H1 (cell line): ENCODE data around the gene SLAIN2. TPM values are rescaled to one million over a fixed set of nuclear protein-coding genes. Genes with fewer than 3 reads are reported as not detected.

Experiments
- CTCF ChIA-PET: fragments of 300-600 bp; sonication (Branson Sonifier 250); formaldehyde crosslinking; loops from one replicate; lab custom pipeline; 2021; ENCODE audit not compliant: partially characterized antibody; lab: Charles Lee
- POLR2A ChIA-PET: fragments of 300-600 bp; sonication (Branson Sonifier 250); formaldehyde crosslinking; loops from one replicate; lab custom pipeline; 2021; ENCODE audit warnings: inconsistent platforms; ENCODE audit not compliant: partially characterized antibody; lab: Charles Lee
- DNase-seq, 2 experiments: peaks; one replicate each; pipeline versions ENCODE4 v3.0.0 to v3.0.0-alpha.2; 2010 to 2022; ENCODE audit warnings: low spot score in 2 of 2, low read depth in 1 of 2, mixed read lengths in 1 of 2
- FAIRE-seq: peaks from 2 replicates; lab custom pipeline; 2011; peaks lifted over from hg19 to GRCh38; lab: Jason Lieb, UNC
- H2AFZ ChIP-seq: 2 replicates; pipeline ENCODE4 v1.8.1; 2012; ENCODE audit warnings: low read length, inconsistent platforms
- H2AK5ac ChIP-seq: 2 replicates; pipeline ENCODE4 v1.6.1; 2013; ENCODE audit warnings: low read depth, low read length
- H2BK120ac ChIP-seq: replicated peaks from 2 replicates; pipeline ENCODE3; 2013; ENCODE audit warnings: low read depth, low read length, inconsistent platforms
- H2BK12ac ChIP-seq: 2 replicates; pipeline ENCODE4 v1.6.1; 2013; ENCODE audit warnings: low read depth, low read length
- H2BK15ac ChIP-seq: 2 replicates; pipeline ENCODE4 v1.6.1; 2013; ENCODE audit warnings: low read length
- H2BK20ac ChIP-seq: 2 replicates; pipeline ENCODE4 v1.6.1; 2013; ENCODE audit warnings: low read length
- H2BK5ac ChIP-seq: 2 replicates; pipeline ENCODE4 v1.6.1; 2013; ENCODE audit warnings: low read depth, low read length
- H3K14ac ChIP-seq: 2 replicates; pipeline ENCODE4 v1.6.1; 2013; ENCODE audit warnings: inconsistent platforms; ENCODE audit not compliant: insufficient read length
- H3K18ac ChIP-seq: 2 replicates; pipeline ENCODE4 v1.6.1; 2013; ENCODE audit warnings: low read length; ENCODE audit errors: extremely low read depth
- H3K23ac ChIP-seq: 2 replicates; pipeline ENCODE4 v1.6.1; 2013; ENCODE audit warnings: inconsistent platforms; ENCODE audit not compliant: insufficient read length
- H3K23me2 ChIP-seq: 2 replicates; pipeline ENCODE4 v1.6.1; 2013; ENCODE audit warnings: low read depth, low read length
- H3K27ac ChIP-seq: 2 replicates; pipeline ENCODE4 v1.6.1; 2011; ENCODE audit warnings: low read depth, low read length, inconsistent platforms
- H3K27me3 ChIP-seq, 4 experiments: replicated peaks in 1 of 4; 1 replicate in 1 of 4; 2 replicates in 3 of 4; pipeline versions ENCODE4 v1.6.1 to v1.8.1; 2011 to 2013; ENCODE audit warnings: low read length in 3 of 4, mild to moderate bottlenecking in 3 of 4, inconsistent platforms in 2 of 4, mixed read lengths in 2 of 4, moderate library complexity in 1 of 4; ENCODE audit not compliant: control insufficient read depth in 3 of 4, insufficient read depth in 3 of 4; ENCODE audit errors: extremely low read depth in 1 of 4
- H3K36me3 ChIP-seq, 4 experiments: 2 replicates each; pipeline versions ENCODE4 v1.6.1 to v1.8.1; 2011 to 2013; ENCODE audit warnings: mild to moderate bottlenecking in 4 of 4, low read length in 3 of 4, moderate library complexity in 2 of 4, control low read depth in 1 of 4, inconsistent platforms in 1 of 4; ENCODE audit not compliant: insufficient read depth in 4 of 4, control insufficient read depth in 2 of 4
- H3K4ac ChIP-seq: replicated peaks from 2 replicates; pipeline ENCODE3; 2013; ENCODE audit warnings: low read length, low read depth, mixed read lengths, inconsistent platforms; ENCODE audit not compliant: insufficient read length
- H3K4me1 ChIP-seq, 4 experiments: replicated peaks in 1 of 4; 1 replicate in 1 of 4; 2 replicates in 3 of 4; pipeline versions ENCODE4 v1.6.1 to v1.8.1; 2011 to 2013; ENCODE audit warnings: low read length in 3 of 4, inconsistent platforms in 2 of 4, mixed read lengths in 1 of 4; ENCODE audit not compliant: insufficient read depth in 4 of 4, control insufficient read depth in 3 of 4
- H3K4me2 ChIP-seq, 2 experiments: 2 replicates each; pipeline versions ENCODE4 v1.6.1 to v1.8.1; 2011 to 2013; ENCODE audit warnings: low read depth in 2 of 2, low read length in 2 of 2, control low read depth in 1 of 2, inconsistent platforms in 1 of 2, mild to moderate bottlenecking in 1 of 2; ENCODE audit not compliant: insufficient read depth in 1 of 2
- H3K4me3 ChIP-seq, 4 experiments: fragments of 200-600, 300-600 bp in 1 of 4; sonication (generic), shearing (Covaris generic), sonication (Bioruptor Twin) in 1 of 4; 2 replicates each; pipeline versions ENCODE4 v1.5.1 to v1.8.1; 2011 to 2016; ENCODE audit warnings: low read length in 4 of 4, low read depth in 3 of 4, control low read depth in 2 of 4, inconsistent platforms in 2 of 4, mild to moderate bottlenecking in 2 of 4, mixed read lengths in 1 of 4, moderate library complexity in 1 of 4; ENCODE audit not compliant: insufficient read depth in 2 of 4; ENCODE audit errors: extremely low read depth in 1 of 4
- H3K56ac ChIP-seq: replicated peaks from 2 replicates; pipeline ENCODE3; 2013; ENCODE audit warnings: low read depth, mild to moderate bottlenecking, mixed read lengths, low read length, inconsistent platforms; ENCODE audit not compliant: insufficient read length
- H3K79me1 ChIP-seq: 2 replicates; pipeline ENCODE4 v1.6.1; 2013; ENCODE audit warnings: low read depth, low read length, control low read depth
- H3K79me2 ChIP-seq, 2 experiments: 2 replicates each; pipeline versions ENCODE4 v1.6.1 to v1.8.1; 2012 to 2013; ENCODE audit warnings: low read length in 2 of 2, mild to moderate bottlenecking in 2 of 2, inconsistent platforms in 1 of 2; ENCODE audit not compliant: insufficient read depth in 2 of 2, control insufficient read depth in 1 of 2
- H3K9ac ChIP-seq, 4 experiments: replicated peaks in 1 of 4; 1 replicate in 1 of 4; 2 replicates in 3 of 4; pipeline versions ENCODE4 v1.6.1 to v1.8.1; 2011 to 2013; ENCODE audit warnings: low read depth in 3 of 4, low read length in 3 of 4, control low read depth in 2 of 4, mild to moderate bottlenecking in 2 of 4, moderate library complexity in 2 of 4, inconsistent platforms in 1 of 4; ENCODE audit errors: extremely low read depth in 1 of 4
- H3K9me3 ChIP-seq, 2 experiments: 2 replicates each; pipeline versions ENCODE4 v1.6.1 to v1.8.1; 2012 to 2013; ENCODE audit warnings: mild to moderate bottlenecking in 2 of 2, moderate library complexity in 2 of 2, control low read depth in 1 of 2, inconsistent platforms in 1 of 2, low read depth in 1 of 2, low read length in 1 of 2, mixed read lengths in 1 of 2; ENCODE audit not compliant: insufficient read depth in 2 of 2
- H4K20me1 ChIP-seq, 2 experiments: replicated peaks in 1 of 2; 2 replicates each; pipeline versions ENCODE3 to v1.8.1; 2011 to 2013; ENCODE audit warnings: inconsistent platforms in 2 of 2, low read length in 2 of 2, mild to moderate bottlenecking in 1 of 2; ENCODE audit not compliant: insufficient read depth in 2 of 2, control insufficient read depth in 1 of 2
- H4K5ac ChIP-seq: 2 replicates; pipeline ENCODE4 v1.6.1; 2013; ENCODE audit warnings: low read length, low read depth, mixed read lengths, inconsistent platforms; ENCODE audit not compliant: insufficient read length
- H4K8ac ChIP-seq: 2 replicates; pipeline ENCODE4 v1.8.0; 2013; ENCODE audit warnings: mild to moderate bottlenecking, moderate library complexity, low read length, inconsistent platforms; ENCODE audit not compliant: insufficient read depth; ENCODE audit errors: extremely low read depth
- H4K91ac ChIP-seq: replicated peaks from 2 replicates; pipeline ENCODE3; 2013; ENCODE audit warnings: low read length, mixed read lengths, inconsistent platforms; ENCODE audit not compliant: insufficient read length
- BRCA1 ChIP-seq: IDR thresholded peaks from 2 replicates; pipeline ENCODE4 v1.6.1; 2012; ENCODE audit warnings: low read depth, low read length, improper control_type of control experiment
- EGR1 ChIP-seq: IDR thresholded peaks from 2 replicates; pipeline ENCODE4 v1.6.1; 2011; ENCODE audit warnings: low read depth, low read length, borderline replicate concordance
- FOSL1 ChIP-seq: IDR thresholded peaks from 2 replicates; pipeline ENCODE4 v1.6.1; 2011; ENCODE audit warnings: mild to moderate bottlenecking, low read depth, low read length, moderate library complexity; ENCODE audit not compliant: insufficient read depth
- HDAC2 ChIP-seq, 2 experiments: fragments of 300-600 bp in 1 of 2; sonication (generic) in 1 of 2; IDR thresholded peaks; 2 replicates each; pipeline ENCODE4 v1.6.1; 2011 to 2012; ENCODE audit warnings: low read depth in 2 of 2, low read length in 2 of 2, mild to moderate bottlenecking in 2 of 2, moderate library complexity in 2 of 2, borderline replicate concordance in 1 of 2, inconsistent platforms in 1 of 2
- KDM1A ChIP-seq: fragments of 200-600, 300-600 bp; sonication (generic); IDR thresholded peaks from 2 replicates; pipeline ENCODE4 v1.7.1; 2016; ENCODE audit warnings: mild to moderate bottlenecking, low read length, borderline replicate concordance
- NRF1 ChIP-seq: IDR thresholded peaks from 2 replicates; pipeline ENCODE4 v1.6.1; 2011; ENCODE audit warnings: mild to moderate bottlenecking, low read depth, low read length, improper control_type of control experiment
- RBBP5 ChIP-seq: IDR thresholded peaks from 2 replicates; pipeline ENCODE4 v1.7.1; 2012; ENCODE audit warnings: low read depth, mild to moderate bottlenecking, inconsistent platforms, low read length, moderate library complexity, borderline replicate concordance
- SIN3A ChIP-seq, 2 experiments: IDR thresholded peaks in 1 of 2; conservative IDR thresholded peaks in 1 of 2; 2 replicates each; pipeline ENCODE4 v1.6.1; 2011 to 2012; ENCODE audit warnings: low read length in 2 of 2, improper control_type of control experiment in 1 of 2, low read depth in 1 of 2, mild to moderate bottlenecking in 1 of 2
- SUZ12 ChIP-seq: fragments of 200-600 bp; sonication (generic); IDR thresholded peaks from 2 replicates; pipeline ENCODE4 v1.6.1; 2012; ENCODE audit warnings: mild to moderate bottlenecking, inconsistent platforms, low read length, moderate library complexity, mixed read lengths
- USF2 ChIP-seq: IDR thresholded peaks from 2 replicates; pipeline ENCODE4 v1.6.1; 2011; ENCODE audit warnings: low read length, improper control_type of control experiment
- WGBS, 2 experiments: shearing (Covaris generic) in 1 of 2; methylation state at CpG; one replicate each; pipeline versions ENCODE4 v1.1.6 to v1.1.7; 2013 to 2015; ENCODE audit warnings: low lambda C conversion rate in 2 of 2, mixed read lengths in 2 of 2, inconsistent platforms in 1 of 2, low coverage in 1 of 2, missing lambda C conversion rate in 1 of 2; ENCODE audit not compliant: insufficient replicate concordance in 2 of 2, insufficient coverage in 1 of 2, insufficient read length in 1 of 2; ENCODE audit errors: extremely low coverage in 1 of 2, missing lambda C conversion rate in 1 of 2; 5-methylcytosine and 5-hydroxymethylcytosine counted together
- polyA plus RNA-seq, 7 experiments: library from polyadenylated mRNA; depleted of rRNA in 3 of 7; stranded (reverse) in 5 of 7; unstranded in 2 of 7; fragments of >200 nt in 5 of 7; fragments of 200-250 nt in 2 of 7; gene quantifications; 1 replicate in 5 of 7; 2 replicates in 1 of 7; 4 replicates in 1 of 7; pipeline versions ENCODE4 v1.2.1 to v1.2.3, GENCODE V29; 2011 to 2013; ENCODE audit warnings: missing spikeins in 2 of 7, mixed read lengths in 2 of 7
- total RNA-seq: library from RNA; stranded (reverse); fragmentation: NEBNext Ultra II Directional; extraction: Animal tissue kit (Norgen Biotek cat#: 25700); gene quantifications from 2 replicates; pipeline ENCODE4 v1.2.1, GENCODE V29; 2021

Gene SLAIN2
- total and polyA plus RNA-seq, 2 of the 8 experiments (the other 6 are each of a cell fraction or from before 2014, with no cell fraction given): 8.2 to 40.0 TPM

GRCh38 chr4:48299560-48299959 lies 41.8 kb upstream of the SLAIN2 start:
- 89% methylated on average over 4 of the region's 4 CpGs; no CpG with 5 or more reads in 1 of the 2 experiments for WGBS, 2 experiments
- FAIRE-seq: no peak
- TF ChIP-seq USF2: no peak
- no peak for TF ChIP-seq KDM1A
- TF ChIP-seq BRCA1: no peak
- no peak for TF ChIP-seq RBBP5
- TF ChIP-seq EGR1: no peak
- no peak for TF ChIP-seq FOSL1
- TF ChIP-seq NRF1: no peak
- TF ChIP-seq HDAC2 (IDR thresholded peaks at IDR 0.05; ENCODE audit: borderline replicate concordance in 1 of 2, low read depth in 2 of 2, low read length in 2 of 2): no peak
- TF ChIP-seq SIN3A (conservative IDR thresholded peaks at IDR 0.05 in 1 of 2, IDR thresholded peaks at IDR 0.05 in 1 of 2; ENCODE audit: low read depth in 1 of 2, low read length in 2 of 2): no peak
- TF ChIP-seq SUZ12: no peak

More at GRCh38 chr4:48299560-48299959, 41.8 kb upstream of the SLAIN2 start:
- H3K23ac ChIP-seq: no peak overlapping the region
- CTCF ChIA-PET: interaction anchor here (1.2 to 1.5 kb wide), 3 partner anchors 8 to 247 kb away, joined by 3 to 5 read pairs (median 3); no protein-coding TSS in a partner anchor
- no peaks in the 10 kb centered on the region for H3K36me3 ChIP-seq
- H3K9me3 ChIP-seq: no peaks in the 10 kb centered on the region
- no peak for DNase-seq
- no peaks in the 10 kb centered on the region for H3K27me3 ChIP-seq
- H2AK5ac ChIP-seq: no peak overlapping the region
- no peak overlapping the region for H3K4me2 ChIP-seq
- no peak overlapping the region for H4K8ac ChIP-seq
- H3K14ac ChIP-seq: no peak overlapping the region
- H3K4me3 ChIP-seq: no peak overlapping the region
- H3K27ac ChIP-seq: no peak overlapping the region
- no peak overlapping the region for H3K4ac ChIP-seq
- H3K79me2 ChIP-seq: no peaks in the 10 kb centered on the region
- H4K91ac ChIP-seq: no peak overlapping the region
- no peak overlapping the region for H2BK120ac ChIP-seq
- no peak overlapping the region for H4K5ac ChIP-seq
- no peaks in the 10 kb centered on the region for H3K23me2 ChIP-seq
- H3K9ac ChIP-seq: no peak overlapping the region
- no peak overlapping the region for H2BK12ac ChIP-seq
- H4K20me1 ChIP-seq: no peaks in the 10 kb centered on the region
- POLR2A ChIA-PET: interaction anchor here (1.1 kb wide), 1 partner anchor 43 kb away, joined by 3 read pairs; no protein-coding TSS in a partner anchor
- no peaks in the 10 kb centered on the region for H3K79me1 ChIP-seq
- no peak overlapping the region for H2BK20ac ChIP-seq
- H2BK15ac ChIP-seq: no peak overlapping the region
- no peaks in the 10 kb centered on the region for H3K4me1 ChIP-seq
- H2BK5ac ChIP-seq: no peak overlapping the region
- H3K56ac ChIP-seq: no peak overlapping the region
- no peak overlapping the region for H3K18ac ChIP-seq
- 0 out of 2 replicates have a peak overlapping the region, but pooled peaks have one; percentile 43 for H2AFZ ChIP-seq
